ENCODE results near the gene ANP32B.

GRCh38 chr9:97935276-97935675 is 47.9 kb upstream of the ANP32B start:
- TF ChIP-seq CREB1 (CRISPR knock-in tag; IDR thresholded peaks at IDR 0.05; ENCODE audit: low read depth): no peak
- TF ChIP-seq, protein P1, sequence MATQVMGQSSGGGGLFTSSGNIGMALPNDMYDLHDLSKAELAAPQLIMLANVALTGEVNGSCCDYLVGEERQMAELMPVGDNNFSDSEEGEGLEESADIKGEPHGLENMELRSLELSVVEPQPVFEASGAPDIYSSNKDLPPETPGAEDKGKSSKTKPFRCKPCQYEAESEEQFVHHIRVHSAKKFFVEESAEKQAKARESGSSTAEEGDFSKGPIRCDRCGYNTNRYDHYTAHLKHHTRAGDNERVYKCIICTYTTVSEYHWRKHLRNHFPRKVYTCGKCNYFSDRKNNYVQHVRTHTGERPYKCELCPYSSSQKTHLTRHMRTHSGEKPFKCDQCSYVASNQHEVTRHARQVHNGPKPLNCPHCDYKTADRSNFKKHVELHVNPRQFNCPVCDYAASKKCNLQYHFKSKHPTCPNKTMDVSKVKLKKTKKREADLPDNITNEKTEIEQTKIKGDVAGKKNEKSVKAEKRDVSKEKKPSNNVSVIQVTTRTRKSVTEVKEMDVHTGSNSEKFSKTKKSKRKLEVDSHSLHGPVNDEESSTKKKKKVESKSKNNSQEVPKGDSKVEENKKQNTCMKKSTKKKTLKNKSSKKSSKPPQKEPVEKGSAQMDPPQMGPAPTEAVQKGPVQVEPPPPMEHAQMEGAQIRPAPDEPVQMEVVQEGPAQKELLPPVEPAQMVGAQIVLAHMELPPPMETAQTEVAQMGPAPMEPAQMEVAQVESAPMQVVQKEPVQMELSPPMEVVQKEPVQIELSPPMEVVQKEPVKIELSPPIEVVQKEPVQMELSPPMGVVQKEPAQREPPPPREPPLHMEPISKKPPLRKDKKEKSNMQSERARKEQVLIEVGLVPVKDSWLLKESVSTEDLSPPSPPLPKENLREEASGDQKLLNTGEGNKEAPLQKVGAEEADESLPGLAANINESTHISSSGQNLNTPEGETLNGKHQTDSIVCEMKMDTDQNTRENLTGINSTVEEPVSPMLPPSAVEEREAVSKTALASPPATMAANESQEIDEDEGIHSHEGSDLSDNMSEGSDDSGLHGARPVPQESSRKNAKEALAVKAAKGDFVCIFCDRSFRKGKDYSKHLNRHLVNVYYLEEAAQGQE (IDR thresholded peaks at IDR 0.05; ENCODE audit: unreplicated experiment): no peak

Measured in GM23338 (cell line).